Ovary (tissue), 3 donors: ENCODE measurements around the gene DNLZ.

Experiments
- CTCF ChIP-seq, 3 donors: fragments of 450-650 bp in 2 of 3; fragments of 200-600 bp in 1 of 3; IDR thresholded peaks; one replicate each; pipeline versions ENCODE4 v1.5.1 to v1.8.0; 2016 to 2022; ENCODE audit warnings: antibody characterized with exemption in 3 of 3, mild to moderate bottlenecking in 1 of 3
- EP300 ChIP-seq: sonication (generic); formaldehyde crosslinking; IDR thresholded peaks from one replicate; pipeline ENCODE4 v1.6.1; 2017; ENCODE audit warnings: antibody characterized with exemption
- donor health status: DM: no; HTN: no; CAD: no.

DNA sequence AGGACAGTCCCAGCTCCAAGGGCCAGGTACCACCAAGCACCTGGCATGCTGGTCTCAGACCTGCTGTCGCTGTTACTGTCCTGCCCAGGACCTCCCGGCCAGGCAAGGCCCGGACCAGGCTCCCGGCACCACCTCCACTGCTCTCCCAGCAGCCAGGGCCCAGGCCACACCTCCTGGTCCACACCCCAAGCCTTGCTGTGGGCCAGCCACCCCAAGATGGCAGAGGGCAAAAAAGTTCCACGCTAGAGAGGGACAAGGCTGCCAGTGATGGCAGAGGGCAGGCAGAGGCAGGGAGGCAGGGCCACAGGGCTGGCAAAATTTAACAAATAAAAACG is 1.1 kb downstream of the DNLZ start:
- no peak for TF ChIP-seq EP300
- no peak for TF ChIP-seq CTCF (IDR thresholded peaks at IDR 0.05)
